22Rv1 (cell line): ENCODE measurements around the gene RAP2C.

Source experiments
- ZFX ChIP-seq: fragments of 450-650 bp; IDR thresholded peaks from 2 replicates; pipeline ENCODE4 v1.6.1; 2017; ENCODE audit warnings: antibody characterized with exemption, borderline replicate concordance
- TF ChIP-seq, protein P1 (sequence below): fragments of 450-650 bp; IDR thresholded peaks from 2 replicates; pipeline ENCODE4 v1.5.1; 2017; ENCODE audit warnings: mild to moderate bottlenecking

GRCh38 chrX:132180929-132181328 lies 38.3 kb downstream of the RAP2C start:
- TF ChIP-seq, protein P1, sequence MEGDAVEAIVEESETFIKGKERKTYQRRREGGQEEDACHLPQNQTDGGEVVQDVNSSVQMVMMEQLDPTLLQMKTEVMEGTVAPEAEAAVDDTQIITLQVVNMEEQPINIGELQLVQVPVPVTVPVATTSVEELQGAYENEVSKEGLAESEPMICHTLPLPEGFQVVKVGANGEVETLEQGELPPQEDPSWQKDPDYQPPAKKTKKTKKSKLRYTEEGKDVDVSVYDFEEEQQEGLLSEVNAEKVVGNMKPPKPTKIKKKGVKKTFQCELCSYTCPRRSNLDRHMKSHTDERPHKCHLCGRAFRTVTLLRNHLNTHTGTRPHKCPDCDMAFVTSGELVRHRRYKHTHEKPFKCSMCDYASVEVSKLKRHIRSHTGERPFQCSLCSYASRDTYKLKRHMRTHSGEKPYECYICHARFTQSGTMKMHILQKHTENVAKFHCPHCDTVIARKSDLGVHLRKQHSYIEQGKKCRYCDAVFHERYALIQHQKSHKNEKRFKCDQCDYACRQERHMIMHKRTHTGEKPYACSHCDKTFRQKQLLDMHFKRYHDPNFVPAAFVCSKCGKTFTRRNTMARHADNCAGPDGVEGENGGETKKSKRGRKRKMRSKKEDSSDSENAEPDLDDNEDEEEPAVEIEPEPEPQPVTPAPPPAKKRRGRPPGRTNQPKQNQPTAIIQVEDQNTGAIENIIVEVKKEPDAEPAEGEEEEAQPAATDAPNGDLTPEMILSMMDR: no peak
- TF ChIP-seq ZFX: no peak
